A549 (cell line): ENCODE data around the gene OR1E2. TPM values are rescaled to one million over a fixed set of nuclear protein-coding genes. Genes with fewer than 3 reads are reported as not detected.
"Not testable (repeated sequence)": the region's sequence is repeated elsewhere in the genome, so short reads cannot be mapped to it uniquely, and the experiment has no call there.

Source experiments
- ATAC-seq, 2 experiments: fragments of 200-7000 bp in 1 of 2; fragments of >200 bp in 1 of 2; cut with Nextera tagmentation in 1 of 2; cut with Tn5 transposase in 1 of 2; 3 replicates each; pipeline versions ENCODE4 v1.8.0 to v1.9.1; 2018 to 2020; ENCODE audit warnings: mild to moderate bottlenecking in 1 of 2, moderate library complexity in 1 of 2
- CTCF ChIA-PET: fragments of 300-600 bp; sonication (Branson Sonifier 250); formaldehyde crosslinking; extraction: SDS; loops from one replicate; lab custom pipeline; 2021; ENCODE audit warnings: antibody characterized with exemption, inconsistent platforms; lab: Yijun Ruan, JAX
- POLR2A ChIA-PET: fragments of 350-600 bp; formaldehyde crosslinking; extraction: SDS; loops from one replicate; lab custom pipeline; 2021; ENCODE audit warnings: antibody characterized with exemption, inconsistent platforms; lab: Yijun Ruan, JAX
- DNase-seq, 2 experiments: peaks; one replicate each; pipeline versions ENCODE4 v3.0.0 to v3.0.0-alpha.2; 2011 to 2016; ENCODE audit warnings: low read depth in 1 of 2, low spot score in 1 of 2
- FAIRE-seq: peaks from 2 replicates; lab custom pipeline; 2011; peaks lifted over from hg19 to GRCh38; lab: Jason Lieb, UNC
- H3K27ac ChIP-seq, 2 experiments: fragments of >200 bp; sonication (Bioruptor Twin); formaldehyde crosslinking; 3 replicates each; pipeline ENCODE4 v1.5.1; 2016 to 2017
- H3K4me1 ChIP-seq: fragments of >200 bp; sonication (Bioruptor Twin); formaldehyde crosslinking; 3 replicates; pipeline ENCODE4 v1.6.1; 2016
- H3K4me2 ChIP-seq: fragments of >200 bp; sonication (Bioruptor Twin); formaldehyde crosslinking; 3 replicates; pipeline ENCODE4 v1.6.1; 2016
- H3K4me3 ChIP-seq: fragments of >200 bp; sonication (Bioruptor Twin); formaldehyde crosslinking; 3 replicates; pipeline ENCODE4 v1.5.1; 2016
- H3K9me3 ChIP-seq: fragments of >200 bp; sonication (Bioruptor Twin); formaldehyde crosslinking; 3 replicates; pipeline ENCODE4 v1.6.1; 2016
- BHLHE40 ChIP-seq: IDR thresholded peaks from 2 replicates; pipeline ENCODE4 v1.6.1; 2012; ENCODE audit warnings: low read depth, low read length, inconsistent platforms
- CBX2 ChIP-seq: fragments of 200-600 bp; sonication (generic); IDR thresholded peaks from 2 replicates; pipeline ENCODE4 v1.6.1; 2016; ENCODE audit warnings: low read depth, mild to moderate bottlenecking, borderline replicate concordance
- CBX8 ChIP-seq: fragments of 200-600 bp; sonication (generic); IDR thresholded peaks from 2 replicates; pipeline ENCODE4 v1.6.1; 2016
- CEBPB ChIP-seq, 2 experiments: fragments of >200 bp in 1 of 2; sonication (Bioruptor Twin) in 1 of 2; formaldehyde crosslinking in 1 of 2; IDR thresholded peaks; 2 replicates each; pipeline ENCODE4 v1.6.1; 2012 to 2016
- CHD2 ChIP-seq: fragments of 150-350 bp; IDR thresholded peaks from 2 replicates; pipeline ENCODE4 v1.6.1; 2014; ENCODE audit warnings: low read length; ENCODE audit not compliant: partially characterized antibody
- EHF ChIP-seq: fragments of 250-450 bp; sonication (Bioruptor Pico); IDR thresholded peaks from 2 replicates; pipeline ENCODE4 v1.5.0; 2020; ENCODE audit warnings: mild to moderate bottlenecking
- ELK1 ChIP-seq: fragments of 150-350 bp; IDR thresholded peaks from 2 replicates; pipeline ENCODE4 v1.6.1; 2014; ENCODE audit warnings: low read depth, mild to moderate bottlenecking, low read length
- FOSL2 ChIP-seq, 2 experiments: fragments of 450-650 bp in 1 of 2; fragments of >200 bp in 1 of 2; sonication (Bioruptor Twin) in 1 of 2; formaldehyde crosslinking; IDR thresholded peaks; 2 replicates each; pipeline versions ENCODE4 v1.5.0 to v1.6.1; 2016 to 2020; ENCODE audit warnings: mild to moderate bottlenecking in 1 of 2, moderate library complexity in 1 of 2
- FOXS1 ChIP-seq: fragments of 250-450 bp; sonication (Bioruptor Pico); IDR thresholded peaks from 2 replicates; pipeline ENCODE4 v1.5.0; 2020; ENCODE audit warnings: mild to moderate bottlenecking, moderate library complexity
- GATA3 ChIP-seq: IDR thresholded peaks from 2 replicates; pipeline ENCODE4 v1.6.1; 2012; ENCODE audit warnings: borderline replicate concordance
- HOXB13 ChIP-seq: fragments of 250-450 bp; sonication (Bioruptor Pico); IDR thresholded peaks from 2 replicates; pipeline ENCODE4 v1.5.0; 2020; ENCODE audit warnings: low read depth, mild to moderate bottlenecking, moderate library complexity
- HOXB5 ChIP-seq: fragments of 250-450 bp; sonication (Bioruptor Pico); IDR thresholded peaks from 2 replicates; pipeline ENCODE4 v1.5.0; 2020; ENCODE audit warnings: mild to moderate bottlenecking, moderate library complexity
- JUN ChIP-seq, 2 experiments: fragments of >200 bp; sonication (Bioruptor Twin); formaldehyde crosslinking; IDR thresholded peaks; 2 replicates in 1 of 2; 3 replicates in 1 of 2; pipeline ENCODE4 v1.6.1; 2016 to 2017
- MYC ChIP-seq: IDR thresholded peaks from 2 replicates; pipeline ENCODE4 v1.6.1; 2012; ENCODE audit warnings: mild to moderate bottlenecking, inconsistent platforms, low read length, improper control_type of control experiment, borderline replicate concordance
- NPAS2 ChIP-seq: fragments of 250-450 bp; sonication (Bioruptor Pico); IDR thresholded peaks from 2 replicates; pipeline ENCODE4 v1.8.0; 2022; ENCODE audit warnings: mild to moderate bottlenecking, moderate library complexity, borderline replicate concordance
- NR3C1 ChIP-seq: fragments of >200 bp; sonication (Bioruptor Twin); formaldehyde crosslinking; IDR thresholded peaks from 3 replicates; pipeline ENCODE4 v1.6.1; 2017
- POLR2A ChIP-seq: IDR thresholded peaks from 2 replicates; pipeline ENCODE4 v1.6.1; 2012; ENCODE audit warnings: mild to moderate bottlenecking, low read length
- RAD21 ChIP-seq, 2 experiments: fragments of >200 bp in 1 of 2; sonication (Bioruptor Twin) in 1 of 2; formaldehyde crosslinking in 1 of 2; IDR thresholded peaks in 1 of 2; conservative IDR thresholded peaks in 1 of 2; 2 replicates in 1 of 2; 3 replicates in 1 of 2; pipeline ENCODE4 v1.6.1; 2012 to 2018; ENCODE audit warnings: inconsistent platforms in 1 of 2
- RNF2 ChIP-seq: fragments of 200-600 bp; sonication (generic); IDR thresholded peaks from 2 replicates; pipeline ENCODE4 v1.6.1; 2016; ENCODE audit warnings: low read depth, mild to moderate bottlenecking, antibody characterized with exemption, moderate library complexity, borderline replicate concordance
- SMC3 ChIP-seq: fragments of >200 bp; sonication (Bioruptor Twin); formaldehyde crosslinking; IDR thresholded peaks from 3 replicates; pipeline ENCODE4 v1.6.1; 2018; ENCODE audit warnings: inconsistent platforms
- ZSCAN20 ChIP-seq: fragments of 250-450 bp; sonication (Bioruptor Pico); IDR thresholded peaks from 2 replicates; pipeline ENCODE4 v1.8.0; 2022; ENCODE audit warnings: mild to moderate bottlenecking, moderate library complexity
- whole genome bisulfite sequencing: methylation state at CpG from one replicate; pipeline ENCODE4 v1.1.6; 2017; ENCODE audit errors: missing lambda C conversion rate; 5-methylcytosine and 5-hydroxymethylcytosine counted together
- polyA plus RNA-seq, 4 experiments: library from polyadenylated mRNA; depleted of rRNA in 3 of 4; stranded (reverse); fragments of >200 nt; fragmentation: RNase III in 1 of 4; extraction: RNeasy Plus Mini Kit Qiagen cat#74134 plus additional on column Dnase treatment in 1 of 4; gene quantifications; 2 replicates in 3 of 4; 3 replicates in 1 of 4; pipeline ENCODE4 v1.2.3, GENCODE V29; 2011 to 2017
- TF ChIP-seq, protein P1 (sequence below): fragments of >200 bp; sonication (Bioruptor Twin); formaldehyde crosslinking; IDR thresholded peaks from 2 replicates; pipeline ENCODE4 v1.6.1; 2016

OR1E2 gene
- polyA plus RNA-seq, 2 of the 4 experiments (the other 2 are of a cell fraction): not detected

DNA sequence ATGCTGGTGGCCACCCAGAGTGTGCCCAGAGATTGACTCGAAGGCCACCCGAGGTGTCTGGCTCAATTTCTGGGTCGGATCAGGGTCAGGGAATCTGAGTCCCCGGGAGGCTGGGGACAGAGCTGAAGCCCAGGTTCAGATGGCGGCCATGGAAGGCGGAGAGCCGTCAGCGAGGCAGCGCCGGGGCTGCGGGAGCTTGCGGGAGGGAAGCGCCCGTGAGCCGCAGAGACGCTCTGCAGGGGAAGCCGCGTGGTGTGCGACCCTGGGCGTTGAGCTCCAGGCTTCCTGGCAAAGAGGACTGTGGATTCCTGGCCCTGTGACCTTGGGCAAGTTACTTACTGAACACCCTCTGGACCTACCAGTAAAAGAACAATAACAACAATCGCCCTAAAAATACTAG, 38.5 kb upstream of the OR1E2 start:
- no peak for FAIRE-seq
- CTCF ChIA-PET: interaction anchor here (0.9 kb wide), 1 partner anchor 15 kb away, joined by 3 read pairs; no protein-coding TSS in a partner anchor
- POLR2A ChIA-PET: no interaction called here
- Histone ChIP-seq H3K4me1 (peaks cover 25% of the 10 kb centered on the region; the same call in 2 of the 3 replicates), H3K4me2 (no peak overlapping the region), H3K27ac (no peak overlapping the region), H3K9me3 (no peaks in the 10 kb centered on the region), H3K4me3 (no peak overlapping the region)
- no peak for ATAC-seq
- WGBS: 87% methylated on average over 21 of the region's 21 CpGs
- DNase-seq: no peak
- TF ChIP-seq ELK1 (no peak), ZSCAN20 (no peak)

GRCh38 chr17:3471599-3471998, 38.0 kb upstream of the OR1E2 start, which contains the start of gene SPATA22:
Gene SPATA22, minus strand, starts transcription at chr17:3471819. Its CDS starts 2,494 bp downstream, at chr17:3469325.
- TF ChIP-seq GATA3 (no peak), NR3C1 (no peak), CBX2 (no peak), HOXB5 (CRISPR knock-in tag) (no peak), BHLHE40 (no peak), CHD2 (no peak)
- TF ChIP-seq, all 56 proteins: peak for 0
- ATAC-seq: no peak
- CTCF ChIA-PET: no interaction called here
- Histone ChIP-seq H3K27ac (no peak within 1 kb of the TSS), H3K4me3 (no peak within 1 kb of the TSS), H3K4me2 (no peak within 1 kb of the TSS), H3K4me1 (peaks cover 25% of the 10 kb centered on the region; the same call in 2 of the 3 replicates), H3K9me3 (no peaks in the 10 kb centered on the region)
- POLR2A ChIA-PET: no interaction called here
- 94% methylated on average over 38 of the region's 38 CpGs for WGBS
- DNase-seq: no peak
- FAIRE-seq: no peak

- CTCF ChIA-PET: no interaction called here
- Histone ChIP-seq H3K27ac (no peak overlapping the region), H3K4me3 (no peak overlapping the region), H3K9me3 (no peaks in the 10 kb centered on the region), H3K4me2 (no peak overlapping the region), H3K4me1 (peaks cover 11% of the 10 kb centered on the region; the same call in 2 of the 3 replicates)
- FAIRE-seq (no peak), DNase-seq (no peak), ATAC-seq (no peak)
- TF ChIP-seq POLR2A (no peak), ELK1 (no peak), FOSL2 (IDR thresholded peaks at IDR 0.05) (no peak), FOSL2 (CRISPR knock-in tag; IDR thresholded peaks at IDR 0.05) (no peak), CHD2 (no peak), NPAS2 (CRISPR knock-in tag) (no peak), CBX8 (no peak), EHF (CRISPR knock-in tag) (no peak), HOXB13 (CRISPR knock-in tag) (no peak), RNF2 (no peak), FOXS1 (CRISPR knock-in tag) (no peak), HOXB5 (CRISPR knock-in tag) (no peak), JUN (IDR thresholded peaks at IDR 0.05) (no peak), MYC (no peak), SMC3 (no peak), RAD21 (conservative IDR thresholded peaks at IDR 0.05 in 1 of 2, IDR thresholded peaks at IDR 0.05 in 1 of 2) (no peak), CEBPB (IDR thresholded peaks at IDR 0.05) (no peak)
- TF ChIP-seq, protein P1, sequence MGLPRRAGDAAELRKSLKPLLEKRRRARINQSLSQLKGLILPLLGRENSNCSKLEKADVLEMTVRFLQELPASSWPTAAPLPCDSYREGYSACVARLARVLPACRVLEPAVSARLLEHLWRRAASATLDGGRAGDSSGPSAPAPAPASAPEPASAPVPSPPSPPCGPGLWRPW: no peak
- TF ChIP-seq, all 56 proteins: peak for 0
- WGBS: 40% methylated on average over 5 of the region's 5 CpGs
- POLR2A ChIA-PET: no interaction called here
These were observed 35.9 kb upstream of the OR1E2 start for GRCh38 chr17:3469529-3469928.

DNA sequence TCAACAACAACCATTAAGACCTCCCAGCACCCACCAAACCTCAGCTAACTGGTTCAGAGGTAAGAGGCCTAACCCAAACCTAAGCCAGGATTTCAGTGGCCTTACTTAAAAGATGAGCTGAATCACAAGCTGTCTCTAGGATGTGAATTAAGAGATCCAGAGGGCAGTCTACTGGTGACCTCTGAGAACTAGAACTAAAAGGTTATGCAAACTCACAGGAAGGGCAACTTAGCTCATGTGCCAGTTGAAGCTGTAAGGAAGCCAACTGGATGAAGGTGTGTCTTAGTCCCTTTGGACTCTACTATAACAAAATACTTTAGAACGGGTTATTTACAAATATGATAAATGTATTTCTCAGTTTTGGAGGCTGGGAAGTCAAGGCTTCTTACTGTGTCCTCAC, 32.7 kb upstream of the OR1E2 start:
- ATAC-seq: 0 out of 6 replicates have a peak, but pooled peaks of 1 of the 2 experiments have one; percentile 19
- H3K27ac ChIP-seq, FAIRE-seq, POLR2A ChIA-PET, DNase-seq, H3K4me1 ChIP-seq, H3K4me2 ChIP-seq, H3K4me3 ChIP-seq, H3K9me3 ChIP-seq: not testable (repeated sequence)
- 38% methylated on average over 1 of the region's 1 CpG for WGBS
- CTCF ChIA-PET: interaction anchor here (1.0 to 1.9 kb wide), 2 partner anchors 10 to 181 kb away, joined by 3 to 6 read pairs; no protein-coding TSS in a partner anchor
